Gastroesophageal sphincter (tissue), 3 donors: ENCODE measurements around the gene ZNF777.

Source experiments
- EP300 ChIP-seq: sonication (generic); formaldehyde crosslinking; IDR thresholded peaks from one replicate; pipeline ENCODE4 v1.6.1; 2017; ENCODE audit warnings: antibody characterized with exemption, mild to moderate bottlenecking
- POLR2A ChIP-seq, 2 donors: fragments of 450-650 bp; IDR thresholded peaks; one replicate each; pipeline ENCODE4 v1.6.1; 2017; ENCODE audit warnings: antibody characterized with exemption in 2 of 2, mild to moderate bottlenecking in 2 of 2, moderate library complexity in 1 of 2
- POLR2AphosphoS5 ChIP-seq: sonication (generic); formaldehyde crosslinking; IDR thresholded peaks from one replicate; pipeline ENCODE4 v1.6.1; 2017; ENCODE audit warnings: antibody characterized with exemption
- TF ChIP-seq, protein P1 (sequence below), 4 experiments: fragments of 200-600 bp in 2 of 4; fragments of 450-650 bp in 2 of 4; sonication (generic) in 1 of 4; IDR thresholded peaks; one replicate each; pipeline ENCODE4 v1.5.1; 2017 to 2019; ENCODE audit warnings: antibody characterized with exemption in 4 of 4, mild to moderate bottlenecking in 2 of 4, moderate library complexity in 2 of 4

DNA sequence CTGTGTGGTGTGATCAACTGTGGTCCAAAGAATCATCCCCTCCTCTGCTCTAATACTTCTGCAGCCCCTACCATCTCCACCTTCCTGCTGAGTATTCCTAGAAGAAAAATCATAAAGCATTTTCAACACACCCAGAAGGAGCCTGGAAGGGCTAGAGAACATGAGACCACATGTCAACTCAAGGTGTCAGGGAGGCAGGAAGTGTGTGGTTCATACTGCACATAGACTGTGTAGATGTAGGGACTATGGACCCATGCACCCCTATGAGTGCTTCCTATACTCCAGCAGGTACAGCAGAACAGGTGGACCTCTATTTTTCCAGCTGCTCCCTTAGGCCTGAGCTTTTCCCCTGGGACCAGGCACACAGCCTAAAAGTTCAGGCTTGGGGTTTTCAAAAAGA is 39.3 kb upstream of the ZNF777 start:
- TF ChIP-seq POLR2AphosphoS5 (no peak), POLR2A (IDR thresholded peaks at IDR 0.05) (no peak), EP300 (no peak)
- TF ChIP-seq, protein P1, sequence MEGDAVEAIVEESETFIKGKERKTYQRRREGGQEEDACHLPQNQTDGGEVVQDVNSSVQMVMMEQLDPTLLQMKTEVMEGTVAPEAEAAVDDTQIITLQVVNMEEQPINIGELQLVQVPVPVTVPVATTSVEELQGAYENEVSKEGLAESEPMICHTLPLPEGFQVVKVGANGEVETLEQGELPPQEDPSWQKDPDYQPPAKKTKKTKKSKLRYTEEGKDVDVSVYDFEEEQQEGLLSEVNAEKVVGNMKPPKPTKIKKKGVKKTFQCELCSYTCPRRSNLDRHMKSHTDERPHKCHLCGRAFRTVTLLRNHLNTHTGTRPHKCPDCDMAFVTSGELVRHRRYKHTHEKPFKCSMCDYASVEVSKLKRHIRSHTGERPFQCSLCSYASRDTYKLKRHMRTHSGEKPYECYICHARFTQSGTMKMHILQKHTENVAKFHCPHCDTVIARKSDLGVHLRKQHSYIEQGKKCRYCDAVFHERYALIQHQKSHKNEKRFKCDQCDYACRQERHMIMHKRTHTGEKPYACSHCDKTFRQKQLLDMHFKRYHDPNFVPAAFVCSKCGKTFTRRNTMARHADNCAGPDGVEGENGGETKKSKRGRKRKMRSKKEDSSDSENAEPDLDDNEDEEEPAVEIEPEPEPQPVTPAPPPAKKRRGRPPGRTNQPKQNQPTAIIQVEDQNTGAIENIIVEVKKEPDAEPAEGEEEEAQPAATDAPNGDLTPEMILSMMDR (IDR thresholded peaks at IDR 0.05): no peak
